Cardiac septum (tissue), 1 donor: ENCODE data around the gene IL1RN. TPM values are rescaled to one million over a fixed set of nuclear protein-coding genes. Genes with fewer than 3 reads are reported as not detected.
"Not testable (repeated sequence)": the region's sequence is repeated elsewhere in the genome, so short reads cannot be mapped to it uniquely, and the experiment has no call there.

Source experiments
- DNase-seq: peaks from one replicate; pipeline ENCODE4 v3.0.0-alpha.2; 2020; ENCODE audit warnings: low spot score
- intact Hi-C: fragments of 100-400 bp; cut with DNase I; formaldehyde crosslinking; loops from one replicate; pipeline ENCODE4 v1.14.0; 2022
- long read RNA-seq: library from polyadenylated mRNA; unstranded; transcript quantifications from one replicate; pipeline ENCODE4 v2.0.0, GENCODE V29; 2021
- total RNA-seq: library from RNA; stranded (reverse); fragmentation: NEBNext Ultra II Directional; extraction: Animal tissue kit (Norgen Biotek cat#: 25700); gene quantifications from one replicate; pipeline ENCODE4 v1.2.1, GENCODE V29; 2021
- donor health status: DM: no; HTN: no; CAD: no.

Gene IL1RN, protein sequence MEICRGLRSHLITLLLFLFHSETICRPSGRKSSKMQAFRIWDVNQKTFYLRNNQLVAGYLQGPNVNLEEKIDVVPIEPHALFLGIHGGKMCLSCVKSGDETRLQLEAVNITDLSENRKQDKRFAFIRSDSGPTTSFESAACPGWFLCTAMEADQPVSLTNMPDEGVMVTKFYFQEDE
- 0.59 TPM for total RNA-seq
- long read RNA-seq = 0 reads

DNA sequence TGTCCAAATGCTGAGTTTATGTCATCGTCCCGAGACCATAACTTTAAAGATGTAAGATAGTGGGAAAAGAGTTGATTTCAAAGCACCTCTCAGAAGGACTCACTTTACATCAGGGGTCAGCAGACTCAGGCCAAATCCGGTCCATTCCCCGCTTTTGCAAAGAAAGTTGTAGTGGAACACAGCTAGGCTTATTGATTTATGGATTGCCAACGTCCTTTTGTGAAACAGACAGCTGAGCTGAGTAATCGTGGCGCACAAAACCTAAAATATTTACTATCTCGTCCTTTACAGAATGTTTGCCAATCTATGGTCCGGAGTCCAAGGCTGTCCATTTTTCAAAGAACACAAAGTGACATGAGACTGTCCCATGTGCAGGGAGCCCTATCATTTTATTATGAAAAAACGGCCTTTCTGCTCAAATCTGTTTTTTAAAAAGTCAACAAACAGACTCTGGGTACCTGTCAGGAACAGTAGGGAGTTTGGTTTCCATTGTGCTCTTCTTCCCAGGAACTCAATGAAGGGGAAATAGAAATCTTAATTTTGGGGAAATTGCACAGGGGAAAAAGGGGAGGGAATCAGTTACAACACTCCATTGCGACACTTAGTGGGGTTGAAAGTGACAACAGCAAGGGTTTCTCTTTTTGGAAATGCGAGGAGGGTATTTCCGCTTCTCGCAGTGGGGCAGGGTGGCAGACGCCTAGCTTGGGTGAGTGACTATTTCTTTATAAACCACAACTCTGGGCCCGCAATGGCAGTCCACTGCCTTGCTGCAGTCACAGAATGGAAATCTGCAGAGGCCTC is at the start of gene IL1RN:
Gene IL1RN, plus strand, starts transcription at position 754 of the 801 bp plus-strand sequence. Its CDS starts 27 bp downstream, at position 781.
- peak; percentile 85 for DNase-seq
- intact Hi-C loops = no loop called here

DNA sequence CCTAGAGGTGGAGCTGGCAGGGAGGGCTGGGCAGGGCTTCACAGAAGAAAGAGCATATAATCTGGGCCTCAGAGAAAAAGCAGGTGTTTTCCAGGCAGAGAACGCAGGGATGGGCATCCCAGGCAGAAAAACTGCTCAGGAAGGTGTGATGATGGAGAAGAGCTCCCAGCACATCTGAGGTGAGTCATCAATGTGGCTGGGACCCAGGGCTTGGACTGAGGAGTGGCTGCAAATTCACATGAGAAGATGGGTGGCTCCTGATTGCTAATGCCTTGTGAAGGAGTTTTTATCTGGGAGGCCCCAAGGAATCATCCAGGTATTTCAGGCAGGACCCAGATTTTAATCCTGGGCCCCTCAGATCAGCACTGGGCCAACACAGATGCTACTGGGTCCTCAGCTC is 49.5 kb upstream of the IL1RN start:
- no peak for DNase-seq
- intact Hi-C loops = no loop called here

DNA sequence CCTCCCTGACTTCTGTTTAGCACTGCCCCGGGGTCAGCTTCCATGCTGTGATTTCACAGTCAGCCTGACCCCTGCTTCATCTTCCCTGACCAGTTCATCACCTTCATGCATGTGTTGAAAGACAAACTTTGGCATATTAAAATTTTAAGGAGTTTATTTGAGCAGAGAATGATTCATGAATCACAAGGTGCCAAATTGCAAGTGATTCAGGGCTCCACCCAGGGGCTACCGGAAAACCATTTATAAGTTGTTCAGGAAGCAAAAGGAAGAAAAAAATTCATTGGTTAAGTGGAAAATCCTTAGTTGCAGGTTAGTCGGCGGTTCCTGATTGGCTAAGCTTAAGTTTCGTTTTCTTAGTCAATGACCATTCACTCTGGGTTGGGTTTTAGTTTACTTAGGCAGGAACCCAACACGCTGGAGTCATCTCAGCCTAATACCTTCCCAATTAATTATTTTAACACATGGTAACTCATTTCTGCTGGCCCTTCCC is 49.0 kb upstream of the IL1RN start:
- intact Hi-C loops = no loop called here
- no peak for DNase-seq

DNA sequence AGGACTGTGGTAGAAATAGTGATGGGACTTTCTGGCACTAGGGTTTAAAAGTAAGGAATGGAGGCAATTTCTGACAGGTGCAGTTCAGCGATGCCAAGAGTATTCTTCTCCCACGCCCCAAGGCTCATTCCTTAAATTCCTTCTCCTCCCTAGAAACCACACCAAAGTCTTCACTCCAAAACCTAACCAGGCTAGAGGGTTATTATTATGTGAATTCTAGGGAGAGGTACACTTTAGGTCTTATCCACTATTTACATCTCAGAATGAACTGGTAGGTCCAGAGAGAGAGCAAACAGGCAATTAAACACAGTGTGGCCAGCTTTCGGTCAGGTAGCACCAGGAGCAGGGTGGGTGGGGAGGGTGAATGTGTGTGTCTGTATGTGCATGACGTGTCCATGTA is 48.3 kb upstream of the IL1RN start:
- intact Hi-C loops = no loop called here
- DNase-seq = no peak

DNA sequence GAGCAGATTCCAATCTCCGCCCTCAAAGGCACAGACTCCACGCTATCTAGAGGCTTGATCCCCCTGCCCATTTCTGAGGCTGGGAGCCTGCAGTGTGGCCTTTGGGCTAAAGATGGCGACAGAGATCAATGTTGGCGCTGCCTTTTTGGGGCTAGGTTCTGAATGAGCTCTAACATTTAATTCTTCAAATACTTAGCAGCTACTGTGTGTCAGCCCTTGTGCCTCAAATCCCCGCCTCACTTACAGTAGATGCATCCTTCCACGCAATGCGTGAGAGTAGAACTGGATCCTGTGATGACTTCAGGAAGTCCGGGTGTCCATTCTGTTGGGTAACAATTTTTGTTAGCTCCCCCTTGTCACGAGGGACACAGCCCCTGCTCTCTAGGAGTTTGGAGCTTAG is 47.3 kb upstream of the IL1RN start:
- intact Hi-C loops = no loop called here
- no peak for DNase-seq

DNA sequence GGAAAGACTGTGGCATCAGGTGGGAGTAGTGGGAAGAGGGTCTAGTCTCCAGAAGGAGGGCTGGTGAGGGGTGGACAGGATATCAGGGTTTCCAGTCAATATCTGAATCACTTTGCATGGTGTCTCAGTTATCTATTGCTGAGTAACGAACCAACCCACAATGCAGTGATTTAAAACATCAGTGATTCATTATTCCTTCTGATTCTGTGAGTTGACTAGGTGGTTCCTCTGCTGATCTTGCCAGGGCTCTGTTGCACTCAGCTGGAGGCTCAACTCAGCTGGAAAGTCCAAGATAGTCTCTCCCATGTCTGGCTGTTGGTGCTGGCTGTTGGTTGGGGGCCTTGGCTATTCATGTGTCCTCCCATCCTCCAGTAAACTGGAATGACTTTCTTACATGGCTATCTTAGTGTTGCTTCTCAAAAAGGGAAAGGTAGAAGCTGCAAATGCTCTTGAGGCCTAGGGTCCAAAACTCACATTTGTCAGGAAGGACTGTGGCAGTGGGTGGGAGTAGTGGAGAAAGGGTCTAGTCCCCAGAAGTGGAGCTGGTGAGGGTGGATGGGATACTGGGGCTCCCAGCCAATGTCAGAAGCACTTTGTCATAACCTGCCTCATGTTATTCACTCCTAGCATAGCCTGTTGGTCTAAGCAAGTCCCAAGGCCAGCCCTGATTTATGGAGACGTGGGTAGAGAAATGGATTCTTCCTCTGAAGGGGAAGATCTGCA is 45.7 kb upstream of the IL1RN start:
- intact Hi-C loops = loop anchor here (2.0 kb wide), 1 partner anchor 121 kb away; no protein-coding TSS in a partner anchor
- DNase-seq = no peak

DNA sequence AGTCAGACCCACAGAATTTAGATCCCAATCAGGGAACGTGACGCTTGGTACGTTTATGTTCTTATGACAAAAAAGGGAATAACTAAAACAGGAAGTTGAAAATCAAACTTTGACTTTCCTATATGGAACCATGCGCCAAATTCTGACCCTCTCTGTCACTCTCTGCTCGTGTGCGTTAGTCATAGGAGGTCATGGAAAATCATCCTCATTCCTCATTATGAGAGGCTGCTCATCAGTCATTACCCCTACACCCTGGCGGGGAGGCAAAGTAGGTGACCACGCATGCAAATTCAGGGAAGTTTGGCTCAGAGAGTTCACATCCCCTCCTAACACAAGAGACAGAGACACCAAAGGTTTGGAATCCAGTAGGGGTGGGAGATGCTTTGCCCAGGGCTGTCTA is 44.1 kb upstream of the IL1RN start:
- intact Hi-C loops = loop anchor here (2.0 kb wide), 1 partner anchor 120 kb away; no protein-coding TSS in a partner anchor
- DNase-seq = no peak

DNA sequence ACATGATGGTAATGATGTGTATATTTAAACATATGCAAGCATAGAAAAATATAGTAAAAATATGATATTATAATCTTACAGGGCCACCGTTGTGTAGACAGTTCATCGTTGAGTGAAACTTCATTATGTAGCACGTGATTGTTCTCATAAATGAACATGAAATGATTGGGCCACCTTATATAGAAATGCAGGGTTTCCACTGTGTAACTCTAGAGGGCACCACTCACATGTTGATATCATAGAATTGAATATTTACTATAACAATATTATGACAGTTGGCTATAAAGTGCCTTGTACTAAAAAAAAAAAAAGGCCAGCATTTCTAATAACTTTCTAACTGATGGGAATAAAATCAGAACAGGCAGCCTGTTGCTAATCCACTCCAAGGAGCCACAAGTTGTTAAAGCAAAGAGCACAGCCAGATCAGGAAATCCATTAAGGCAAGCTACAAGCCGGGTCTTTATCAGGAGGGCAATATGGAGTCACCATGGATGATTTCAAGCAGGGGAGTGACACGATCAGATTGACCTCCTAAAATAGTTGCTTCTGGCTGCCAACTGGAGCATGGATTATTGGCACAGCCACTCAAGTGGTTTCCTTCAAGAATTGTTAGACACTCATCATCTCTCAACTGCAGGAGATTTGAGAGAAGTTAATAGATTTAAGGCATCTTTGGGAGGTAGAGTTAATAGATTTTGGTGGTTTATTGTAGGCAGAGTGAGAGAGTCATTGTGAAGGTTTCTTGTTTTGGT is 43.0 kb upstream of the IL1RN start:
- no peak for DNase-seq
- intact Hi-C loops = no loop called here

DNA sequence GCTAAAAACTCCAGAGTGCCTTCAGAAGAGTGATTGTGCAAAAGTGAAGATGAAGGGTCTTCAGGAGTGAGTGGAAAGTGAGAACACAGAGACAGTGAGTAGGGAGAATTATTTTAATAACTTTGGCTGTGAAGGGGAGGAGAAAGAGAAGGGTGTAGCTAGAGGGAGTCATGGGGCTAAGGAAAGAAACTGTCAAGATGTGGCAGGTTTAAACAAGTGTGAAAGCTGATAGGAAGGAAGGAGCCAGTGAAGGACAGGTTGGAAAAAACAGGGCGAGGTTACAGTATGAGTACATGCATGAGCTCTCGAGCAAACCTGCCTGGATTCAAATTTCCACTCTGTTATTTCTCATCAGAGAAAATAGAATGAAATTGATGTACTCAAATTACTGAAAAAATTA is 41.9 kb upstream of the IL1RN start:
- intact Hi-C loops = no loop called here
- DNase-seq = no peak

DNA sequence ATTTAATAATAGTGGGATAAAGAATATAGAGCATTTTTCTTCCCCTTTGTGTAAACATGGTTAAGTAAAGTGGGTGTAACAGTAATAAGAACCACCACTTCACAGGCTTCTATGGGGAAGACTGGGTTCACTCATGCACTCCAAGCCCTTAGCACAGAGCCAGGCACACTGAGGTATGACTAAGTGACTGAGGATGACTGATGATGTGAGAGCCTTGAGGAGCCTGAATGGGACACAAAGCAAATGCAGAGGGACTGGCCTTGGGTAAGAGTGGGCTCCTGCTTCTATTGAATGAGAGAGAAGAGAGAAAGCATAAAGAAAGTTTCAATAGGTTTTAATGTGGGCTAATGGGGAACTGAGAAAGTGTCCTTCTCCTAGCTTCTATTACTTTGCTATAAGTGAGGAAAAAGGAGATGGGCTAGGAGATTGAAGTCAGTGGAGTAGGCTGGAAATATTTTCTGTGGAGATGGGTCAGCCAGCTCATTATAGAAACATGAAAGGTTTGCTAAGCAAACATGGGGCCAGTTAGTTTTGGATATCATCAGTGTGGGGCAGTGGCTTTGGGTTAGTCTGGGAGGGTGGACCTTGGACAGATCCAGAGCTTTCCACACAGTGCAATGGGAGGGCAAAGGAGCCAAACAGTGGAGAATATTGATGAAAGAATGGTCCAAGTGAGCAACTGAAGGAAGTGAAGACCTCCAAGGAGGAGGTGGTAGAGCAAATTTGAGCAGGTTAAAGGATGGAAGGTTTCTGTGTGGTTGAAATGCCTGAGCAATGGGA is 39.0 kb upstream of the IL1RN start:
- intact Hi-C loops = no loop called here
- DNase-seq = no peak

DNA sequence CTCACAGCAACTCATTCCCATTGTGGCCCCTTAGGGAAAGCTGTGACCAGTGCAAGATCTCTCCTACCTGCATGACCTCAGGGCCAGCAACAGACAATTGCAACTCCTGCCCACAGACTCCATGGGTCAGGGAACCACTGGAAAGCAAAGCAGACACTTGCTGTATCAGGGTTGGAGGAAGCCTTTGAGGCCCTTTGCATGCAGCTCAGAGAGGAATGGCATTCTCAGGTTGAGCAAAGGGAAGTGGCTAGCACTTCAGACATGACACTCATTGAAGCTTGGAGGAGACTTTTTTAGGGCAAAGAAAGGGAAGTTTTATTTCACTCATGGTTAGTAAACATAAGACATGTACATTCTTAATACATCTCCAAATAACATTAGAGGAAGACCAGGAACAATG is 37.5 kb upstream of the IL1RN start:
- no peak for DNase-seq
- intact Hi-C loops = no loop called here

DNA sequence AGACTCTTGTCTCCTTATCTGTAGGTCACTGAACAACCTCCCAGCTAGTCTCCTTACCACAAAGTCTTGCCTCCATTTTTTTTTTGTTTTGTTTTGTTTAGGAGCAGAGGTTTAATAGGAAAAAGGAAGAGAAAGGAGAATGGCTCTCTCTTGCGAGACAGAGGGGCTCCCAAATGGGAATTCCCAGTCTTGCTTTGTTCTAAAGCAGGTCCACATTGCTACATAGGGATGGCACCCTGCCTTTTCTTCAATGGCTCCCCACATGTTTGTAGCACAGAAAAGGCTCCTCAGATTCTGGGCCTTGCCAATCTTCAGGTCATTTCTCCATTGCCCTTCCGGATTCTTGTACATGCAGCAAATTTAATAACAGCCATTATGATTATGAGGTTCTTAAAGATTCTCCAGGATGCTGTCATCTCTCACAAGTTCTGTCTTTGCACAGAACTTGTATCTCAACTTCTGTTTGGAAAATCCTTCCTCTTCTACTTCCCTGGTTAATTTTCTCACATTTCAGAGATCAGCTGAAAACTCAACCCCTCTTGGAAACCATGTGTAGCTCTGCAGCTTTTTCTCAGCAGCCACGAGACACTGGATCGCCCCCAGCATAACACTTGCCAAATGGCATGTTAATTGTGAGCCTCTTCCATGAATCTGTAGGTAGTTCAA is 36.0 kb upstream of the IL1RN start:
- no peak for DNase-seq
- intact Hi-C loops = no loop called here

DNA sequence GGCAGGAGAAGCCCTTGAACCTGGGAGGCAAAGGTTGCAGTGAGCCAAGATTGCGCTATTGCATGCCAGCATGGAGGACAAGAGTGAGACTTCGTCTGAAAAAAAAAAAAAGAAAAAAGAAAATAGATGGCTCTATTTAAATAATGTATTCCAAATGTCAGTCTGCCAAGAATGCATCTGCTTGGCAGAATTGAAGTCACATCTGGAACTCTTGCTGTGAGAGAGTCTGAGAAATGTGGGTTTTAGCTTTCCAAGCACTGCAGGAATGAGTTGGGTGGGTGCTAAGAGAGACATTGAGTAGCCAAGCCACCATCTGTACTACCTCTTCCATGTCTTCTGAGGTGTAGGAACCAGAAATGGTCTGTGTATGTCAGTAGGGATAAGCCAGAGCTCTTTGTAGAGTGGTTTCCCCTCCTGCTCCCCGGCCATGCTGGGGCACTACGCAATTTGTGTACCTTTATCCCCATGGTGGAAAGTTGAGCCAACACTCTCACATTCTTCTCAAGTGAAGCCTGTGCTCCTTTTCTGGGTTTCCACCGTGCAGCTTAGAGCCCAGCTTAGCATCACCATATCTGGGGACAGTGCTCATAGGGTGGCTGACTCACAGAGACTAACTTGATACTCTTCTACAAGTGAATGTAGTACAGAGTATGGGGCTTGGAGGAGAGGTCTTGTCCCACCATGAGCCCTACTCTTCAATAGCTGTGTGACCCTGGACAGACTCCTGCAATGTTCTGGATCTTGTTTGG is 34.4 kb upstream of the IL1RN start:
- no peak for DNase-seq
- intact Hi-C loops = no loop called here

DNA sequence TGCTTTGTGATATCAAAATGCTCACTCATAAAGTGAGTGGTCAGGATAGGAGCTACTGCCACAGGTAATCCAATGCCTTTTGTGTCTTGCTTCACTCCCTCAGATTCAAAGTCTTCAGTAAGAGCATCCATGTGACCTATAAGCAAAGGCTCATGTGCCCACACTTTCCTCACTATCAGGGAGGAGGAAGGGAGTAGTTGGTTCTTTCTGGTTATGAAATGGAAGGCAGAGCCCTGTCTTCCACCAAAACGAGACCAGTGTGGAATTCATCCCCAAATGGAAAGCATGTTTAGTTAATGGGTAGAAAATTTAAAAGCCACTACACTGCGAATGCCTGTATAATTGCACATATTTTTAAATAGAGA is 33.8 kb upstream of the IL1RN start:
- DNase-seq = no peak
- intact Hi-C loops = no loop called here

DNA sequence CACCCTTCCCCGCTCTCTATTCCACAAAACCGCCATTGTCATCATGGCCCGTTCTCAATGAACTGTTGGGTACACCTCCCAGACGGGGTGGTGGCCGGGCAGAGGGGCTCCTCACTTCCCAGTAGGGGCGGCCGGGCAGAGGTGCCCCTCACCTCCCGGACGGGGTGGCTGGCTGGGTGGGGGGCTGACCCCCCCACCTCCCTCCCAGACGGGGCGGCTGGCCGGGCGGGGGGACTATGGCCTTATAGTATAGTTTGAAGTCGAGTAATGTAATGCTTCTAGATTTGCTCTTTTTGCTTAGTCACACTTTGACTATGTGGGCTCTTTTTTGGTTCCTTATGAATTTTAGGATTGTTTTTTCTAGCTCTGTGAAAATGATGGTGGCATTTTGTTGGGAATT is 31.1 kb upstream of the IL1RN start:
- DNase-seq, intact Hi-C loops: not testable (repeated sequence)

DNA sequence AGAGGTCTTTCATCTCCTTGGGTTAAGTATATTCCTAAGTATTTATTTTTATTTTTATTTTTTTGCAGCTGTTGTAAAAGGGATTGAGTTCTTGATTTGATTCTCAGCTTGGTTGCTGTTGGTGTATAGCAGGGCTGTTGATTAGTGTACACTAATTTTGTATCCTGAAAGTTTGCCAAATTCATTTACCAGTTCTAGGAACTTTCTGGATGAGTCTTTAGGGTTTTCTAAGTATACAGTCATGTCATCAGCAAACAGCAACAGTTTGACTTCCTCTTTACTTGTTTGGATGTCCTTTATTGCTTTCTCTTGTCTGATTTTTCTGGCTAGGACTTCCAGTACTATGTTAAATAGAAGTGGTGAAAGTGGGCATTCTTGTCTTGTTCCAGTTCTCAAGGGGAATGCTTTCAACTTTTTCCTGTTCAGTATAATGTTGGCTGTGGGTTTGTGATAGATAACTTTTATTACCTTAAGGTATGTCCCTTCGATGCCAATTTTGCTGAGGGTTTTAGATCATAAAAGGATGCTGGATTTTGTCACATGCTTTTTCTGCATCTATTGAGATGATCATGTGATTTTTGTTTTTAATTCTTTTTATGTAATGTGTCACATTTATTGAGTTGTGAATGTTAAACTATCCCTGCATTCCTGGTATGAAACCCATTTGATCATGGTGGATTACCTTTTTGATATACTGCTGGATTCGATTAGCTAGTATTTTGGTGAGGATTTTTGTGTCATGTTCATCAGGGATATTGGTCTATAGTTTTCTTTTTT is 30.4 kb upstream of the IL1RN start:
- intact Hi-C loops, DNase-seq: not testable (repeated sequence)

DNA sequence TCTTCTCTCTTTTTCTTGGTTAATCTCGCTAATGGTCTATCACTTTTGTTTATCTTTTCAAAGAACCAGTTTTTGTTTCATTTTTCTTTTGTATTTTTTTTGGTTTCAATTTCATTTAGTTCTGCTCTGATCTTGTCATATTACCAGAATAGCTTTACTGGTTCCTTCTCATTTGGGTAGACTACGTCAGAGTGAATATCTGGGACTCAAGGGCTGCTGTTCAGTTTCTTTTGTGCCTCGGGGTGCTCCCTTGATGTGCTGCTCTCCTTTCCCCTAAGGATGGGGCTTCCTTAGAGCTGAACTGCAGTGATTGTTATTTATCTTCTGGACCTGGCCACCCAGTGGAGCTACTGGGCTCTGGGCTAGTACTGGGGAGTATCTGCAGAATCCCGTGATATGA is 29.4 kb upstream of the IL1RN start:
- intact Hi-C loops = no loop called here
- no peak for DNase-seq
